HEK293 (cell line): ENCODE results near the gene LAMC3.

Source experiments
- CTCF ChIP-seq: fragments of 450-650 bp; formaldehyde crosslinking; IDR thresholded peaks from 2 replicates; pipeline ENCODE4 v1.5.1; 2016; ENCODE audit warnings: missing biosample characterization, missing genetic modification characterization
- ELK4 ChIP-seq: IDR thresholded peaks from 2 replicates; pipeline ENCODE4 v1.6.1; 2011; ENCODE audit warnings: mild to moderate bottlenecking, low read depth, low read length, borderline replicate concordance
- PATZ1 ChIP-seq: fragments of 450-650 bp; formaldehyde crosslinking; IDR thresholded peaks from 2 replicates; pipeline ENCODE4 v1.5.1; 2016; ENCODE audit warnings: missing biosample characterization, missing genetic modification characterization
- REST ChIP-seq: fragments of 450-650 bp; formaldehyde crosslinking; IDR thresholded peaks from 2 replicates; pipeline ENCODE4 v1.5.1; 2016; ENCODE audit warnings: missing biosample characterization, missing genetic modification characterization
- ZBTB10 ChIP-seq: fragments of 450-650 bp; formaldehyde crosslinking; IDR thresholded peaks from 2 replicates; pipeline ENCODE4 v1.5.1; 2016; ENCODE audit warnings: missing biosample characterization, missing genetic modification characterization
- ZBTB21 ChIP-seq: fragments of 450-650 bp; formaldehyde crosslinking; IDR thresholded peaks from 2 replicates; pipeline ENCODE4 v1.5.1; 2017; ENCODE audit warnings: missing biosample characterization, missing genetic modification characterization
- ZIC2 ChIP-seq: fragments of 450-650 bp; formaldehyde crosslinking; IDR thresholded peaks from 2 replicates; pipeline ENCODE4 v1.5.1; 2016; ENCODE audit warnings: missing biosample characterization, missing genetic modification characterization
- ZNF157 ChIP-seq: fragments of 450-650 bp; formaldehyde crosslinking; IDR thresholded peaks from 2 replicates; pipeline ENCODE4 v1.5.1; 2016; ENCODE audit warnings: missing biosample characterization, missing genetic modification characterization
- ZNF214 ChIP-seq: fragments of 450-650 bp; formaldehyde crosslinking; IDR thresholded peaks from 2 replicates; pipeline ENCODE4 v1.5.1; 2017; ENCODE audit warnings: missing biosample characterization, mild to moderate bottlenecking, missing genetic modification characterization, borderline replicate concordance
- ZNF350 ChIP-seq: fragments of 450-650 bp; formaldehyde crosslinking; IDR thresholded peaks from 2 replicates; pipeline ENCODE4 v1.5.0; 2017; ENCODE audit warnings: missing biosample characterization, mild to moderate bottlenecking, missing genetic modification characterization
- ZNF366 ChIP-seq: fragments of 450-650 bp; formaldehyde crosslinking; conservative IDR thresholded peaks from 2 replicates; pipeline ENCODE4 v1.5.1; 2016; ENCODE audit warnings: missing biosample characterization, missing genetic modification characterization
- ZNF37A ChIP-seq: fragments of 450-650 bp; IDR thresholded peaks from 2 replicates; pipeline ENCODE4 v1.5.1; 2018; ENCODE audit warnings: missing biosample characterization, missing genetic modification characterization
- ZNF394 ChIP-seq: fragments of 450-650 bp; formaldehyde crosslinking; IDR thresholded peaks from 2 replicates; pipeline ENCODE4 v1.5.1; 2016; ENCODE audit warnings: missing biosample characterization, missing genetic modification characterization, mild to moderate bottlenecking, moderate library complexity, borderline replicate concordance
- ZNF433 ChIP-seq: fragments of 450-650 bp; formaldehyde crosslinking; IDR thresholded peaks from 2 replicates; pipeline ENCODE4 v1.5.1; 2016; ENCODE audit warnings: missing biosample characterization, missing genetic modification characterization, low read depth
- ZNF558 ChIP-seq: fragments of 450-650 bp; formaldehyde crosslinking; IDR thresholded peaks from 2 replicates; pipeline ENCODE4 v1.5.1; 2016; ENCODE audit warnings: missing biosample characterization, missing genetic modification characterization
- ZNF623 ChIP-seq: fragments of 450-650 bp; formaldehyde crosslinking; IDR thresholded peaks from 2 replicates; pipeline ENCODE4 v1.5.1; 2016; ENCODE audit warnings: missing biosample characterization, missing genetic modification characterization
- ZNF654 ChIP-seq: fragments of 450-650 bp; formaldehyde crosslinking; IDR thresholded peaks from 2 replicates; pipeline ENCODE4 v1.5.1; 2016; ENCODE audit warnings: low read depth, missing biosample characterization, missing genetic modification characterization
- ZNF677 ChIP-seq: fragments of 450-650 bp; IDR thresholded peaks from 2 replicates; pipeline ENCODE4 v1.5.0; 2018; ENCODE audit warnings: missing biosample characterization, mild to moderate bottlenecking, missing genetic modification characterization, moderate library complexity
- ZNF692 ChIP-seq: fragments of 450-650 bp; formaldehyde crosslinking; IDR thresholded peaks from 2 replicates; pipeline ENCODE4 v1.5.1; 2016; ENCODE audit warnings: missing biosample characterization, missing genetic modification characterization
- ZNF777 ChIP-seq: fragments of 450-650 bp; formaldehyde crosslinking; IDR thresholded peaks from 2 replicates; pipeline ENCODE4 v1.5.1; 2017; ENCODE audit warnings: missing biosample characterization, missing genetic modification characterization, borderline replicate concordance

Gene LAMC3

GRCh38 chr9:130997925-130998596, 10.9 kb upstream of the LAMC3 start (continued):
- TF ChIP-seq PATZ1 (tag by site-specific recombination) (peak; percentile 82), ZNF654 (tag by site-specific recombination) (peak; percentile 90), ZNF37A (tag by site-specific recombination) (no peak), ZNF350 (tag by site-specific recombination) (no peak), ZNF558 (tag by site-specific recombination) (no peak), ZNF777 (tag by site-specific recombination) (no peak), ZNF433 (tag by site-specific recombination) (no peak), ZBTB21 (tag by site-specific recombination) (no peak), ZNF157 (no peak), ELK4 (no peak), ZNF692 (tag by site-specific recombination) (0 out of 2 replicates have a peak, but pooled peaks have one; percentile 36), ZNF394 (tag by site-specific recombination) (peak; percentile 100), ZIC2 (tag by site-specific recombination) (0 out of 2 replicates have a peak, but pooled peaks have one; percentile 12), CTCF (peak; percentile 96), ZNF214 (tag by site-specific recombination) (no peak), ZBTB10 (tag by site-specific recombination) (peak; percentile 72), REST (tag by site-specific recombination) (peak; percentile 85), ZNF366 (tag by site-specific recombination) (no peak), ZNF677 (tag by site-specific recombination) (no peak), ZNF623 (tag by site-specific recombination) (no peak)
